Ishikawa (cell line): ENCODE results near the gene LRRC17.

Experiments
- CEBPB ChIP-seq: IDR thresholded peaks from 2 replicates; pipeline ENCODE4 v1.6.1; 2012
- CREB1 ChIP-seq: IDR thresholded peaks from 2 replicates; pipeline ENCODE4 v1.6.1; 2012; ENCODE audit warnings: low read depth
- EGR1 ChIP-seq: IDR thresholded peaks from 2 replicates; pipeline ENCODE4 v1.6.1; 2012
- EP300 ChIP-seq: IDR thresholded peaks from 2 replicates; pipeline ENCODE4 v1.6.1; 2012; ENCODE audit warnings: borderline replicate concordance
- FOXM1 ChIP-seq: IDR thresholded peaks from 2 replicates; pipeline ENCODE4 v1.6.1; 2012; ENCODE audit warnings: low read depth, borderline replicate concordance
- NFIC ChIP-seq: IDR thresholded peaks from 2 replicates; pipeline ENCODE4 v1.6.1; 2012
- RAD21 ChIP-seq: IDR thresholded peaks from 2 replicates; pipeline ENCODE4 v1.6.1; 2012; ENCODE audit warnings: low read depth
- TAF1 ChIP-seq: IDR thresholded peaks from 2 replicates; pipeline ENCODE4 v1.6.1; 2012; ENCODE audit warnings: low read depth, mild to moderate bottlenecking
- TCF12 ChIP-seq: IDR thresholded peaks from 2 replicates; pipeline ENCODE4 v1.6.1; 2012; ENCODE audit warnings: low read depth
- TEAD4 ChIP-seq: IDR thresholded peaks from 2 replicates; pipeline ENCODE4 v1.6.1; 2012
- YY1 ChIP-seq: IDR thresholded peaks from 2 replicates; pipeline ENCODE4 v1.6.1; 2012; ENCODE audit warnings: low read depth
- ZBTB7A ChIP-seq: IDR thresholded peaks from 2 replicates; pipeline ENCODE4 v1.6.1; 2012; ENCODE audit warnings: low read depth
- TF ChIP-seq, protein P1 (sequence below): IDR thresholded peaks from 2 replicates; pipeline ENCODE4 v1.6.1; 2012
- TF ChIP-seq, protein P2 (sequence below): IDR thresholded peaks from 2 replicates; pipeline ENCODE4 v1.6.1; 2012; ENCODE audit warnings: low read depth, mild to moderate bottlenecking
- TF ChIP-seq, protein P3 (sequence below): IDR thresholded peaks from 2 replicates; pipeline ENCODE4 v1.6.1; 2012

LRRC17 gene

DNA sequence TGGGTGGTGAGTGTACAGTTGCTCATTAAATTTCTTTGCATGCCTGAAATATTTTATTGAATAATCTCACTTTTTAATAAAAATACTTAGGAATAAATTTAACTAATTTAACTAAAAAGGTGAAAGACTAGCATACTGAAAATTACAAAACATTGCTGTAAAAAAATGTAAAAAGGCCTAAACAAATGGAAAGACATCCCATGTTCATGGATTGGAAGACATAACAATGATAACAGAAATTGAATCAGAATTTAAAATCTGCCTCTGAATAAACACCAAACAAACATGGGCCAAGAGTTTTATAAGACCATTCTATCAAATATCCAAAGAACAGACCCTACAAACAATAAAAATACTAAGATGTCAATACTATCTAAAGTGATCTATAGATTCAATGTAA lies 66.9 kb downstream of the LRRC17 start:
- TF ChIP-seq YY1 (no peak), FOXM1 (no peak), TAF1 (no peak), CEBPB (no peak), RAD21 (no peak), TEAD4 (no peak), EGR1 (no peak), CREB1 (no peak), ZBTB7A (no peak), NFIC (no peak), TCF12 (no peak), EP300 (no peak)
- TF ChIP-seq, protein P1, sequence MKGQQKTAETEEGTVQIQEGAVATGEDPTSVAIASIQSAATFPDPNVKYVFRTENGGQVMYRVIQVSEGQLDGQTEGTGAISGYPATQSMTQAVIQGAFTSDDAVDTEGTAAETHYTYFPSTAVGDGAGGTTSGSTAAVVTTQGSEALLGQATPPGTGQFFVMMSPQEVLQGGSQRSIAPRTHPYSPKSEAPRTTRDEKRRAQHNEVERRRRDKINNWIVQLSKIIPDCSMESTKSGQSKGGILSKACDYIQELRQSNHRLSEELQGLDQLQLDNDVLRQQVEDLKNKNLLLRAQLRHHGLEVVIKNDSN, result no peak
- TF ChIP-seq, protein P2, sequence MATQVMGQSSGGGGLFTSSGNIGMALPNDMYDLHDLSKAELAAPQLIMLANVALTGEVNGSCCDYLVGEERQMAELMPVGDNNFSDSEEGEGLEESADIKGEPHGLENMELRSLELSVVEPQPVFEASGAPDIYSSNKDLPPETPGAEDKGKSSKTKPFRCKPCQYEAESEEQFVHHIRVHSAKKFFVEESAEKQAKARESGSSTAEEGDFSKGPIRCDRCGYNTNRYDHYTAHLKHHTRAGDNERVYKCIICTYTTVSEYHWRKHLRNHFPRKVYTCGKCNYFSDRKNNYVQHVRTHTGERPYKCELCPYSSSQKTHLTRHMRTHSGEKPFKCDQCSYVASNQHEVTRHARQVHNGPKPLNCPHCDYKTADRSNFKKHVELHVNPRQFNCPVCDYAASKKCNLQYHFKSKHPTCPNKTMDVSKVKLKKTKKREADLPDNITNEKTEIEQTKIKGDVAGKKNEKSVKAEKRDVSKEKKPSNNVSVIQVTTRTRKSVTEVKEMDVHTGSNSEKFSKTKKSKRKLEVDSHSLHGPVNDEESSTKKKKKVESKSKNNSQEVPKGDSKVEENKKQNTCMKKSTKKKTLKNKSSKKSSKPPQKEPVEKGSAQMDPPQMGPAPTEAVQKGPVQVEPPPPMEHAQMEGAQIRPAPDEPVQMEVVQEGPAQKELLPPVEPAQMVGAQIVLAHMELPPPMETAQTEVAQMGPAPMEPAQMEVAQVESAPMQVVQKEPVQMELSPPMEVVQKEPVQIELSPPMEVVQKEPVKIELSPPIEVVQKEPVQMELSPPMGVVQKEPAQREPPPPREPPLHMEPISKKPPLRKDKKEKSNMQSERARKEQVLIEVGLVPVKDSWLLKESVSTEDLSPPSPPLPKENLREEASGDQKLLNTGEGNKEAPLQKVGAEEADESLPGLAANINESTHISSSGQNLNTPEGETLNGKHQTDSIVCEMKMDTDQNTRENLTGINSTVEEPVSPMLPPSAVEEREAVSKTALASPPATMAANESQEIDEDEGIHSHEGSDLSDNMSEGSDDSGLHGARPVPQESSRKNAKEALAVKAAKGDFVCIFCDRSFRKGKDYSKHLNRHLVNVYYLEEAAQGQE, result no peak
- TF ChIP-seq, protein P3, sequence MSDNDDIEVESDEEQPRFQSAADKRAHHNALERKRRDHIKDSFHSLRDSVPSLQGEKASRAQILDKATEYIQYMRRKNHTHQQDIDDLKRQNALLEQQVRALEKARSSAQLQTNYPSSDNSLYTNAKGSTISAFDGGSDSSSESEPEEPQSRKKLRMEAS, result no peak

DNA sequence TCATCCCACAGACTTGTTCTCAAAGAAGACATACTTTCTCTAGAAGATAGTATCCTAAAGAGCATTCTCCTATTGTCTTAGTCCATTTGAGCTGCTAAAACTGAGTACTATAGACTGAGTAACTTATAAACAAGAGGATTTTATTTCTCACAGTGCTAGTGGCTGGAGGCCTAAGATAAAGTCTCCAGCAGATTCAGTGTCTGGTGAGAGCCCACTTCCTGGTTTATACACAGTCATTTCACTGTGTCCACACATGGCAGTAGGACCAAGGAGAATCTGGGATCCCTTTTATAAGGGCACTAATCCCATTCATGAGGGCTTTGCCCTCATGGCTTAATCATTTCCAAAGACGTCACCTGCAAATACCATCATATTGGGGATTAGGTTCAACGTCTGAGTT lies 68.7 kb downstream of the LRRC17 start:
- TF ChIP-seq, protein P3, result no peak
- no peak for TF ChIP-seq TCF12
- TF ChIP-seq RAD21, result no peak
- TF ChIP-seq FOXM1, result no peak
- TF ChIP-seq, protein P1, result no peak

DNA sequence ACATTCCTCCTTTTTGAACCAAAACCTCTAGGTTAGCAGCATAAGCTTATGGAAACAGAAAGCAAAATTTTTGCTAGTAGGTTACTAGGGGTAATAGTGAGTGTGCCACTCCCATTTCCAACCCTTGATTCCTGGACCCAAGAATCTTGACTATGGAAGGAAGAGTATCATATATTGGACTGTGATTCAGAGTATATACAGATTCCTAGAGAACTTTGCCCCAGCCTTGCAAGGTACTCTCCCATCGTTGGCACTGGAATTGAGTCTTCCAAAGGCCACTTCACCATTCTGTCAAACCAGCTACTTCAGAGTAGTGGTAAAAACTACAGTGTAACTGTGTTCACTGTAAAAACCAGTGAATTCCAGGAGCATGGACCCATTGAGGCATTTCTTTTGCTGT lies 69.4 kb downstream of the LRRC17 start:
- TF ChIP-seq, protein P2, result no peak
- TF ChIP-seq ZBTB7A, result no peak
- no peak for TF ChIP-seq TAF1
- no peak for TF ChIP-seq NFIC
- TF ChIP-seq, protein P3, result no peak
- no peak for TF ChIP-seq EP300
- no peak for TF ChIP-seq TEAD4

DNA sequence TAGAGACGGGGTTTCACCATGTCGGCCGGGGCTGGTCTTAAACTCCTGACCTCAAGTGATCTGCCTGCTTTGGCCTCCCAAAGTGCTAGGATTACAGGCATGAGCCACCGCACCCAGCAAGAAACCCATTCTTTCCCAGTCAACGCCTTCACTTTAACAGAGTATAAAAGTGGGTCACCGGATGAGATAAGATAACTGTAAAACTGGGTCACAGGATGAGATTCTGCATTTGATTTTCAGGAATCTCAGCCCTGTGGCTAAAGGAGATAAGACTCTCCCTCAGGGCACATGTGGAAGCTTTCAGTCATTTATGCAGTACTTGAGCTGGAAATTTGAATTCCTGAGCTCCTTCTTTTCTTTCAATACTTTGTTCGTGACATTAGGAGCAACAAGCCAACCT lies 70.8 kb downstream of the LRRC17 start:
- TF ChIP-seq FOXM1 (no peak), EGR1 (no peak)

DNA sequence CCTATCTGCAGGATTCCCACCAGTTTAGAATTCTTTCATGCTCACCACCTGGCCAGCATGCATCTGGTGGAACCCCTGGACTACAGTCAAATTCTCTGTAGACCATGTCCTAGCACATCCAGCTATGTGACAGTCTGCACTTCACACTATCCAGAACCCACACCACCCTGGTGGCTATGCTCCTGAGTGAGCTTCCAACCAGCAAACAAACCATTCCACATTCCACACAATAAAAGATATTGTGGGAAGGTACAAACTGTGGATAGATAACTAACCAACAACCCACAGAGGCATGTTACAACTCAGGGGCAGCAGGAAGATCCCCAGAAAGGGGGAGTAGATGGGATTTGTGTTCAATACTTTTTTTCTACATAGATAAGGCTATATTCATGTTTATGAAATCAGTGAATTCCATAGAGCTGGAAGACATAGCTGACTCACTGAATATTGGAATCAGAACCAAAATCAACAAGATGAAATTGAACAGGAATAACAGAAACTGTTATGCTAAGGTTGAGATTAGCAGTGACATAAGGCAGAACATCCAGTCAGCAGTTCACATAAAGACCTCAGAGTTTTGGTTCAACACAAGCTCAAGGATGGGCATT lies 72.5 kb downstream of the LRRC17 start:
- TF ChIP-seq FOXM1 (no peak), RAD21 (no peak)
- TF ChIP-seq, protein P1, result no peak

DNA sequence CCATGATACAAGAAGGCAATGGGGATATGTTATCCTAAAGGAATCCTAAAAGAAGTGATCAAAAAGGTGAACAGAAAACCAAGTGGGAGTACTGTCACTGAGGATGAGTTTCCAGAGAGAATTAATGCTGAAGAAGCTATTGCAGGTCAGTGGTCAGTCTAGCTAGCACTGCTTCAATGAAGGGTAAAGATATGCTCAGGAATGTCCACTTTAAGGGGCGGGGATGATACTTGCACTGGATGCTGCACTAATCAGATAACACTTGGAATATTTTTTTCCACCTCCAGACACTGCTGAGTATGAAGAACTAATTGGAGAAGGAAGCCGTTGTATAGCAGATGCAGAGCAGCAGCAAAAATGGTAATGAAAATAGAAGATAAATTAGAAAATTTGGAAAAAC lies 75.3 kb downstream of the LRRC17 start:
- no peak for TF ChIP-seq RAD21
- no peak for TF ChIP-seq TAF1
- no peak for TF ChIP-seq FOXM1
- TF ChIP-seq EP300, result no peak
- TF ChIP-seq TEAD4, result no peak
- TF ChIP-seq TCF12, result no peak
